GM23338 (cell line): Measurements from ENCODE around the gene PKNOX2. TPM values are rescaled to one million over a fixed set of nuclear protein-coding genes. Genes with fewer than 3 reads are reported as not detected.

Experiments
- ATAC-seq: fragments of 200-7000 bp; cut with Tn5 transposase; 3 replicates; pipeline ENCODE4 v1.9.1; 2020
- DNase-seq: peaks from one replicate; pipeline ENCODE4 v3.0.0-alpha.2; 2015; ENCODE audit warnings: low spot score
- H2AFZ ChIP-seq: fragments of 200-600 bp; sonication (generic); 2 replicates; pipeline ENCODE4 v1.8.0; 2016; ENCODE audit warnings: antibody characterized with exemption, mild to moderate bottlenecking, moderate library complexity
- H3F3A ChIP-seq: fragments of 200-600 bp; sonication (generic); replicated peaks from 2 replicates; pipeline ENCODE4 v1.8.0; 2017; ENCODE audit warnings: antibody characterized with exemption, mixed run types, low read depth
- H3K27ac ChIP-seq: fragments of 200-600 bp; sonication (generic); 2 replicates; pipeline ENCODE4 v1.6.1; 2016; ENCODE audit warnings: low read depth
- H3K27me3 ChIP-seq: fragments of 200-600 bp; sonication (generic); 2 replicates; pipeline ENCODE4 v1.8.0; 2016; ENCODE audit warnings: mild to moderate bottlenecking, mixed run types, moderate library complexity; ENCODE audit not compliant: insufficient read depth
- H3K36me3 ChIP-seq: fragments of 200-600 bp; sonication (generic); 2 replicates; pipeline ENCODE4 v1.8.0; 2016; ENCODE audit warnings: mild to moderate bottlenecking; ENCODE audit not compliant: insufficient read depth
- H3K4me1 ChIP-seq: fragments of 200-600 bp; sonication (generic); 2 replicates; pipeline ENCODE4 v1.8.0; 2016; ENCODE audit warnings: mild to moderate bottlenecking, moderate library complexity; ENCODE audit not compliant: insufficient read depth
- H3K4me2 ChIP-seq: fragments of 200-600 bp; sonication (generic); 2 replicates; pipeline ENCODE4 v1.7.1; 2017; ENCODE audit warnings: mixed run types
- H3K4me3 ChIP-seq: fragments of 200-600 bp; sonication (generic); 2 replicates; pipeline ENCODE4 v1.6.1; 2016; ENCODE audit warnings: mixed run types
- H3K79me2 ChIP-seq: fragments of 200-600 bp; sonication (generic); replicated peaks from 2 replicates; pipeline ENCODE4 v1.8.0; 2017; ENCODE audit warnings: mild to moderate bottlenecking; ENCODE audit not compliant: insufficient read depth
- H3K9me2 ChIP-seq: fragments of 200-600 bp; sonication (generic); 2 replicates; pipeline ENCODE4 v1.8.0; 2017; ENCODE audit not compliant: insufficient read depth
- H4K20me1 ChIP-seq: fragments of 200-600 bp; sonication (generic); replicated peaks from 2 replicates; pipeline ENCODE4 v1.8.0; 2017; ENCODE audit warnings: mild to moderate bottlenecking; ENCODE audit not compliant: insufficient read depth
- H3K27ac Mint-ChIP-seq: 2 replicates; pipeline ENCODE4 v1.8.0; 2020; ENCODE audit warnings: inconsistent platforms, mild to moderate bottlenecking, moderate library complexity, mixed read lengths
- H3K27me3 Mint-ChIP-seq: 3 replicates; pipeline ENCODE4 v1.8.0; 2022; ENCODE audit warnings: low read depth, mild to moderate bottlenecking, moderate library complexity, mixed read lengths, inconsistent platforms; ENCODE audit not compliant: insufficient read depth, poor library complexity
- H3K36me3 Mint-ChIP-seq: 3 replicates; pipeline ENCODE4 v1.8.0; 2021; ENCODE audit warnings: low read depth, mild to moderate bottlenecking, inconsistent platforms, moderate library complexity, mixed read lengths
- H3K4me1 Mint-ChIP-seq: 3 replicates; pipeline ENCODE4 v1.8.0; 2020; ENCODE audit warnings: mild to moderate bottlenecking, inconsistent platforms, mixed read lengths
- H3K4me3 Mint-ChIP-seq: 3 replicates; pipeline ENCODE4 v1.8.0; 2021; ENCODE audit warnings: moderate library complexity, mild to moderate bottlenecking, inconsistent platforms, mixed read lengths
- H3K9me3 Mint-ChIP-seq: 3 replicates; pipeline ENCODE4 v1.8.0; 2020; ENCODE audit warnings: moderate library complexity, mild to moderate bottlenecking, inconsistent platforms, mixed read lengths
- CREB1 ChIP-seq: fragments of 250-450 bp; sonication (Bioruptor Pico); IDR thresholded peaks from 2 replicates; pipeline ENCODE4 v1.5.0; 2020; ENCODE audit warnings: low read depth, mild to moderate bottlenecking, moderate library complexity
- EZH2 ChIP-seq: fragments of 200-600 bp; sonication (generic); IDR thresholded peaks from one replicate; pipeline ENCODE4 v1.8.0; 2017; ENCODE audit warnings: antibody characterized with exemption, mild to moderate bottlenecking, low read depth; ENCODE audit not compliant: unreplicated experiment
- EZH2phosphoT487 ChIP-seq: fragments of 200-600 bp; sonication (generic); IDR thresholded peaks from one replicate; pipeline ENCODE4 v1.8.1; 2018; ENCODE audit warnings: antibody characterized with exemption; ENCODE audit not compliant: unreplicated experiment
- JUNB ChIP-seq: IDR thresholded peaks from one replicate; pipeline ENCODE4 v1.6.1; 2016; ENCODE audit warnings: antibody characterized with exemption; ENCODE audit not compliant: unreplicated experiment
- NANOG ChIP-seq: IDR thresholded peaks from 2 replicates; pipeline ENCODE4 v1.6.1; 2016; ENCODE audit warnings: antibody characterized with exemption, borderline replicate concordance
- POLR2AphosphoS5 ChIP-seq: IDR thresholded peaks from 2 replicates; pipeline ENCODE4 v1.6.1; 2016; ENCODE audit warnings: antibody characterized with exemption, low read depth
- STAT1 ChIP-seq: IDR thresholded peaks from one replicate; pipeline ENCODE4 v1.6.1; 2016; ENCODE audit warnings: antibody characterized with exemption; ENCODE audit not compliant: unreplicated experiment
- ZNF114 ChIP-seq: fragments of 250-450 bp; sonication (Bioruptor Pico); IDR thresholded peaks from 2 replicates; pipeline ENCODE4 v1.5.0; 2020; ENCODE audit warnings: mild to moderate bottlenecking, moderate library complexity
- ZNF331 ChIP-seq: fragments of 250-450 bp; sonication (Bioruptor Pico); IDR thresholded peaks from 2 replicates; pipeline ENCODE4 v1.5.0; 2020; ENCODE audit warnings: low read depth, mild to moderate bottlenecking, moderate library complexity
- polyA plus RNA-seq: library from polyadenylated mRNA; unstranded; fragments of >200 nt; fragmentation: Nextera tagmentation; extraction: Ambion mirVana; gene quantifications from 2 replicates; pipeline ENCODE4 v1.2.1, GENCODE V29; 2016
- total RNA-seq: library from RNA; depleted of rRNA; stranded (reverse); fragments of >200 nt; shearing (Covaris generic); gene quantifications from 2 replicates; pipeline ENCODE4 v1.2.3, GENCODE V29; 2014
- TF ChIP-seq, protein P1 (sequence below): fragments of 250-450 bp; sonication (Bioruptor Pico); IDR thresholded peaks from 2 replicates; pipeline ENCODE4 v1.5.0; 2020; ENCODE audit warnings: mild to moderate bottlenecking, moderate library complexity
- TF ChIP-seq, protein P2 (sequence below), 2 experiments: fragments of 200-600 bp in 1 of 2; sonication (generic) in 1 of 2; conservative IDR thresholded peaks; 2 replicates each; pipeline versions ENCODE4 v1.5.1 to v1.6.1; 2016 to 2017; ENCODE audit warnings: antibody characterized with exemption in 2 of 2, low read depth in 2 of 2, mild to moderate bottlenecking in 2 of 2, moderate library complexity in 1 of 2
- TF ChIP-seq, protein P3 (sequence below): IDR thresholded peaks from 2 replicates; pipeline ENCODE4 v1.6.1; 2016; ENCODE audit warnings: antibody characterized with exemption
- TF ChIP-seq, protein P4 (sequence below): IDR thresholded peaks from one replicate; pipeline ENCODE4 v1.6.1; 2018; ENCODE audit warnings: antibody characterized with exemption; ENCODE audit not compliant: unreplicated experiment

Gene PKNOX2
- total and polyA plus RNA-seq, 2 experiments from 2014 or later: 0.42 to 0.83 TPM

DNA sequence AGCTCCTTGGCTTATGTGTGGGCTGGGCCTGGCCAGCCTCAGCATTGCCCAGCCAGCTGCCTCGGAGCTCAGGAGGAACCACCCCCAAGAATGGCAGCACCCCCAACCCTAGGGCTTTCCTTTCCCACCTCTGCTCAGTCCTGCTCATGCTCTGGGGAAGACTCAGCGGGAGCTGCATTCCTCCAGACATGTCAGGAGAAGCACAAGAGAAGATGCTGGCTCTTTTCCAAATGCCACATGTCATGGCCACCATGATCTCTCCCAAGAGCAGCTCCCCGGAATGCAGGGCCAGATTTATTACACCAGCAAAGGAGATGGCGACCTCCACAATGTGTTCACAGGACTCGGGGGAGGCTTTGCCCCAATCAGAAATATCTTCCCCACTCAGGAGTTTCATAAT lies 143.7 kb downstream of the PKNOX2 start:
- Mint-ChIP-seq H3K4me1 (peaks cover 32% of the 10 kb centered on the region), H3K36me3 (no peaks in the 10 kb centered on the region; the same call in 2 of the 3 replicates), H3K9me3 (no peaks in the 10 kb centered on the region; the same call in 2 of the 3 replicates), H3K27me3 (peaks cover 11% of the 10 kb centered on the region), H3K27ac (no peak overlapping the region), H3K4me3 (no peak overlapping the region)
- H3K27ac ChIP-seq: no peak overlapping the region
- ATAC-seq: no peak
- no peak for DNase-seq
- no peaks in the 10 kb centered on the region for H4K20me1 ChIP-seq
- no peak overlapping the region for H3K4me2 ChIP-seq
- no peak overlapping the region for H3K4me3 ChIP-seq
- TF ChIP-seq, protein P1, sequence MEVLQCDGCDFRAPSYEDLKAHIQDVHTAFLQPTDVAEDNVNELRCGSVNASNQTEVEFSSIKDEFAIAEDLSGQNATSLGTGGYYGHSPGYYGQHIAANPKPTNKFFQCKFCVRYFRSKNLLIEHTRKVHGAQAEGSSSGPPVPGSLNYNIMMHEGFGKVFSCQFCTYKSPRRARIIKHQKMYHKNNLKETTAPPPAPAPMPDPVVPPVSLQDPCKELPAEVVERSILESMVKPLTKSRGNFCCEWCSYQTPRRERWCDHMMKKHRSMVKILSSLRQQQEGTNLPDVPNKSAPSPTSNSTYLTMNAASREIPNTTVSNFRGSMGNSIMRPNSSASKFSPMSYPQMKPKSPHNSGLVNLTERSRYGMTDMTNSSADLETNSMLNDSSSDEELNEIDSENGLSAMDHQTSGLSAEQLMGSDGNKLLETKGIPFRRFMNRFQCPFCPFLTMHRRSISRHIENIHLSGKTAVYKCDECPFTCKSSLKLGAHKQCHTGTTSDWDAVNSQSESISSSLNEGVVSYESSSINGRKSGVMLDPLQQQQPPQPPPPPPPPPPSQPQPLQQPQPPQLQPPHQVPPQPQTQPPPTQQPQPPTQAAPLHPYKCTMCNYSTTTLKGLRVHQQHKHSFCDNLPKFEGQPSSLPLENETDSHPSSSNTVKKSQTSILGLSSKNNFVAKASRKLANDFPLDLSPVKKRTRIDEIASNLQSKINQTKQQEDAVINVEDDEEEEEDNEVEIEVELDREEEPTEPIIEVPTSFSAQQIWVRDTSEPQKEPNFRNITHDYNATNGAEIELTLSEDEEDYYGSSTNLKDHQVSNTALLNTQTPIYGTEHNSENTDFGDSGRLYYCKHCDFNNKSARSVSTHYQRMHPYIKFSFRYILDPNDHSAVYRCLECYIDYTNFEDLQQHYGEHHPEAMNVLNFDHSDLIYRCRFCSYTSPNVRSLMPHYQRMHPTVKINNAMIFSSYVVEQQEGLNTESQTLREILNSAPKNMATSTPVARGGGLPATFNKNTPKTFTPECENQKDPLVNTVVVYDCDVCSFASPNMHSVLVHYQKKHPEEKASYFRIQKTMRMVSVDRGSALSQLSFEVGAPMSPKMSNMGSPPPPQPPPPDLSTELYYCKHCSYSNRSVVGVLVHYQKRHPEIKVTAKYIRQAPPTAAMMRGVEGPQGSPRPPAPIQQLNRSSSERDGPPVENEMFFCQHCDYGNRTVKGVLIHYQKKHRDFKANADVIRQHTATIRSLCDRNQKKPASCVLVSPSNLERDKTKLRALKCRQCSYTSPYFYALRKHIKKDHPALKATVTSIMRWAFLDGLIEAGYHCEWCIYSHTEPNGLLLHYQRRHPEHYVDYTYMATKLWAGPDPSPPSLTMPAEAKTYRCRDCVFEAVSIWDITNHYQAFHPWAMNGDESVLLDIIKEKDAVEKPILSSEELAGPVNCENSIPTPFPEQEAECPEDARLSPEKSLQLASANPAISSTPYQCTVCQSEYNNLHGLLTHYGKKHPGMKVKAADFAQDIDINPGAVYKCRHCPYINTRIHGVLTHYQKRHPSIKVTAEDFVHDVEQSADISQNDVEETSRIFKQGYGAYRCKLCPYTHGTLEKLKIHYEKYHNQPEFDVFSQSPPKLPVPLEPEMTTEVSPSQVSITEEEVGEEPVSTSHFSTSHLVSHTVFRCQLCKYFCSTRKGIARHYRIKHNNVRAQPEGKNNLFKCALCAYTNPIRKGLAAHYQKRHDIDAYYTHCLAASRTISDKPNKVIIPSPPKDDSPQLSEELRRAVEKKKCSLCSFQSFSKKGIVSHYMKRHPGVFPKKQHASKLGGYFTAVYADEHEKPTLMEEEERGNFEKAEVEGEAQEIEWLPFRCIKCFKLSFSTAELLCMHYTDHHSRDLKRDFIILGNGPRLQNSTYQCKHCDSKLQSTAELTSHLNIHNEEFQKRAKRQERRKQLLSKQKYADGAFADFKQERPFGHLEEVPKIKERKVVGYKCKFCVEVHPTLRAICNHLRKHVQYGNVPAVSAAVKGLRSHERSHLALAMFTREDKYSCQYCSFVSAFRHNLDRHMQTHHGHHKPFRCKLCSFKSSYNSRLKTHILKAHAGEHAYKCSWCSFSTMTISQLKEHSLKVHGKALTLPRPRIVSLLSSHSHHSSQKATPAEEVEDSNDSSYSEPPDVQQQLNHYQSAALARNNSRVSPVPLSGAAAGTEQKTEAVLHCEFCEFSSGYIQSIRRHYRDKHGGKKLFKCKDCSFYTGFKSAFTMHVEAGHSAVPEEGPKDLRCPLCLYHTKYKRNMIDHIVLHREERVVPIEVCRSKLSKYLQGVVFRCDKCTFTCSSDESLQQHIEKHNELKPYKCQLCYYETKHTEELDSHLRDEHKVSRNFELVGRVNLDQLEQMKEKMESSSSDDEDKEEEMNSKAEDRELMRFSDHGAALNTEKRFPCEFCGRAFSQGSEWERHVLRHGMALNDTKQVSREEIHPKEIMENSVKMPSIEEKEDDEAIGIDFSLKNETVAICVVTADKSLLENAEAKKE (CRISPR knock-in tag): no peak
- TF ChIP-seq, protein P2, sequence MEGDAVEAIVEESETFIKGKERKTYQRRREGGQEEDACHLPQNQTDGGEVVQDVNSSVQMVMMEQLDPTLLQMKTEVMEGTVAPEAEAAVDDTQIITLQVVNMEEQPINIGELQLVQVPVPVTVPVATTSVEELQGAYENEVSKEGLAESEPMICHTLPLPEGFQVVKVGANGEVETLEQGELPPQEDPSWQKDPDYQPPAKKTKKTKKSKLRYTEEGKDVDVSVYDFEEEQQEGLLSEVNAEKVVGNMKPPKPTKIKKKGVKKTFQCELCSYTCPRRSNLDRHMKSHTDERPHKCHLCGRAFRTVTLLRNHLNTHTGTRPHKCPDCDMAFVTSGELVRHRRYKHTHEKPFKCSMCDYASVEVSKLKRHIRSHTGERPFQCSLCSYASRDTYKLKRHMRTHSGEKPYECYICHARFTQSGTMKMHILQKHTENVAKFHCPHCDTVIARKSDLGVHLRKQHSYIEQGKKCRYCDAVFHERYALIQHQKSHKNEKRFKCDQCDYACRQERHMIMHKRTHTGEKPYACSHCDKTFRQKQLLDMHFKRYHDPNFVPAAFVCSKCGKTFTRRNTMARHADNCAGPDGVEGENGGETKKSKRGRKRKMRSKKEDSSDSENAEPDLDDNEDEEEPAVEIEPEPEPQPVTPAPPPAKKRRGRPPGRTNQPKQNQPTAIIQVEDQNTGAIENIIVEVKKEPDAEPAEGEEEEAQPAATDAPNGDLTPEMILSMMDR (conservative IDR thresholded peaks at IDR 0.05; ENCODE audit: low read depth in 2 of 2): no peak
- TF ChIP-seq JUNB: no peak
- no peak for TF ChIP-seq STAT1
- TF ChIP-seq EZH2: no peak
- TF ChIP-seq, protein P3, sequence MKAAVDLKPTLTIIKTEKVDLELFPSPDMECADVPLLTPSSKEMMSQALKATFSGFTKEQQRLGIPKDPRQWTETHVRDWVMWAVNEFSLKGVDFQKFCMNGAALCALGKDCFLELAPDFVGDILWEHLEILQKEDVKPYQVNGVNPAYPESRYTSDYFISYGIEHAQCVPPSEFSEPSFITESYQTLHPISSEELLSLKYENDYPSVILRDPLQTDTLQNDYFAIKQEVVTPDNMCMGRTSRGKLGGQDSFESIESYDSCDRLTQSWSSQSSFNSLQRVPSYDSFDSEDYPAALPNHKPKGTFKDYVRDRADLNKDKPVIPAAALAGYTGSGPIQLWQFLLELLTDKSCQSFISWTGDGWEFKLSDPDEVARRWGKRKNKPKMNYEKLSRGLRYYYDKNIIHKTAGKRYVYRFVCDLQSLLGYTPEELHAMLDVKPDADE: no peak
- TF ChIP-seq CREB1 (CRISPR knock-in tag): no peak
- no peak for TF ChIP-seq ZNF331 (CRISPR knock-in tag)
- TF ChIP-seq POLR2AphosphoS5: no peak
- TF ChIP-seq, protein P4, sequence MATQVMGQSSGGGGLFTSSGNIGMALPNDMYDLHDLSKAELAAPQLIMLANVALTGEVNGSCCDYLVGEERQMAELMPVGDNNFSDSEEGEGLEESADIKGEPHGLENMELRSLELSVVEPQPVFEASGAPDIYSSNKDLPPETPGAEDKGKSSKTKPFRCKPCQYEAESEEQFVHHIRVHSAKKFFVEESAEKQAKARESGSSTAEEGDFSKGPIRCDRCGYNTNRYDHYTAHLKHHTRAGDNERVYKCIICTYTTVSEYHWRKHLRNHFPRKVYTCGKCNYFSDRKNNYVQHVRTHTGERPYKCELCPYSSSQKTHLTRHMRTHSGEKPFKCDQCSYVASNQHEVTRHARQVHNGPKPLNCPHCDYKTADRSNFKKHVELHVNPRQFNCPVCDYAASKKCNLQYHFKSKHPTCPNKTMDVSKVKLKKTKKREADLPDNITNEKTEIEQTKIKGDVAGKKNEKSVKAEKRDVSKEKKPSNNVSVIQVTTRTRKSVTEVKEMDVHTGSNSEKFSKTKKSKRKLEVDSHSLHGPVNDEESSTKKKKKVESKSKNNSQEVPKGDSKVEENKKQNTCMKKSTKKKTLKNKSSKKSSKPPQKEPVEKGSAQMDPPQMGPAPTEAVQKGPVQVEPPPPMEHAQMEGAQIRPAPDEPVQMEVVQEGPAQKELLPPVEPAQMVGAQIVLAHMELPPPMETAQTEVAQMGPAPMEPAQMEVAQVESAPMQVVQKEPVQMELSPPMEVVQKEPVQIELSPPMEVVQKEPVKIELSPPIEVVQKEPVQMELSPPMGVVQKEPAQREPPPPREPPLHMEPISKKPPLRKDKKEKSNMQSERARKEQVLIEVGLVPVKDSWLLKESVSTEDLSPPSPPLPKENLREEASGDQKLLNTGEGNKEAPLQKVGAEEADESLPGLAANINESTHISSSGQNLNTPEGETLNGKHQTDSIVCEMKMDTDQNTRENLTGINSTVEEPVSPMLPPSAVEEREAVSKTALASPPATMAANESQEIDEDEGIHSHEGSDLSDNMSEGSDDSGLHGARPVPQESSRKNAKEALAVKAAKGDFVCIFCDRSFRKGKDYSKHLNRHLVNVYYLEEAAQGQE: no peak
- no peak for TF ChIP-seq EZH2phosphoT487
- TF ChIP-seq NANOG: no peak
- no peak for TF ChIP-seq ZNF114
- no peaks in the 10 kb centered on the region for H3K36me3 ChIP-seq
- H3K9me2 ChIP-seq: no peaks in the 10 kb centered on the region
- no peaks in the 10 kb centered on the region for H3K27me3 ChIP-seq
- peaks cover 6% of the 10 kb centered on the region; the same call in 1 of the 2 replicates for H3K4me1 ChIP-seq
- no peaks in the 10 kb centered on the region for H3K79me2 ChIP-seq
- no peak overlapping the region for H2AFZ ChIP-seq
- H3F3A ChIP-seq: no peaks in the 10 kb centered on the region
